GM18519 (cell line): ENCODE data around the gene SSR1.
A peak's percentile ranks its signal among the peaks of the same experiment; 100 is the strongest.
"Not testable (repeated sequence)": the region's sequence is repeated elsewhere in the genome, so short reads cannot be mapped to it uniquely, and the experiment has no call there.

Experiments
- ATAC-seq: cut with Tn5 transposase; IDR thresholded peaks from one replicate; pipeline ENCODE4 v1.9.1; 2021; ENCODE audit warnings: mild to moderate bottlenecking, moderate library complexity; ENCODE audit not compliant: unreplicated experiment, low FRiP score

Gene SSR1

GRCh38 chr6:7312616-7313504, at the start of gene SSR1:
Gene SSR1 (minus strand): TSS chr6:7313199. CDS start chr6:7313120, 79 bp downstream.
- ATAC-seq: peak; percentile 96

- not testable (repeated sequence) for ATAC-seq
Measured at GRCh38 chr6:7351916-7352315, 38.9 kb upstream of the SSR1 start.

- not testable (repeated sequence) for ATAC-seq
Measured at GRCh38 chr6:7350591-7350990, 37.6 kb upstream of the SSR1 start.

- not testable (repeated sequence) for ATAC-seq
Measured at GRCh38 chr6:7347551-7347997, 34.6 kb upstream of the SSR1 start.

GRCh38 chr6:7344773-7345450, 31.9 kb upstream of the SSR1 start:
- not testable (repeated sequence) for ATAC-seq

GRCh38 chr6:7343546-7344475, 30.8 kb upstream of the SSR1 start:
- no peak for ATAC-seq

GRCh38 chr6:7341989-7342742, 29.2 kb upstream of the SSR1 start:
- no peak for ATAC-seq

GRCh38 chr6:7341271-7341670, 28.3 kb upstream of the SSR1 start:
- ATAC-seq: no peak

GRCh38 chr6:7339007-7339732, 26.2 kb upstream of the SSR1 start:
- not testable (repeated sequence) for ATAC-seq

- no peak for ATAC-seq
Measured at GRCh38 chr6:7338031-7338430, 25.0 kb upstream of the SSR1 start.

- no peak for ATAC-seq
Measured at GRCh38 chr6:7335519-7335918, 22.5 kb upstream of the SSR1 start.

- no peak for ATAC-seq
Measured at GRCh38 chr6:7334685-7335084, 21.7 kb upstream of the SSR1 start.

- no peak for ATAC-seq
Measured at GRCh38 chr6:7332090-7332745, 19.2 kb upstream of the SSR1 start.

GRCh38 chr6:7331452-7331851, 18.5 kb upstream of the SSR1 start:
- ATAC-seq: no peak

- peak; percentile 41 for ATAC-seq
Measured at GRCh38 chr6:7328243-7328642, 15.2 kb upstream of the SSR1 start.

GRCh38 chr6:7325750-7326149, 12.8 kb upstream of the SSR1 start:
- no peak for ATAC-seq

GRCh38 chr6:7324520-7324919, 11.5 kb upstream of the SSR1 start:
- peak; percentile 48 for ATAC-seq

GRCh38 chr6:7323074-7323473, 10.1 kb upstream of the SSR1 start:
- no peak for ATAC-seq

- ATAC-seq: not testable (repeated sequence)
Measured at GRCh38 chr6:7321866-7322265, 8.9 kb upstream of the SSR1 start.
